Hepatocyte (in vitro differentiated cells): Measurements from ENCODE around the gene ULK2.

Experiments
- CTCF ChIP-seq: fragments of 200-600 bp; sonication (generic); IDR thresholded peaks from 2 replicates; pipeline ENCODE4 v1.5.1; 2016; ENCODE audit warnings: antibody characterized with exemption, mild to moderate bottlenecking; ENCODE audit not compliant: poor library complexity
- EZH2phosphoT487 ChIP-seq: fragments of 200-600 bp; sonication (generic); IDR thresholded peaks from one replicate; pipeline ENCODE4 v1.6.1; 2018; ENCODE audit warnings: antibody characterized with exemption, mild to moderate bottlenecking, low read depth, moderate library complexity; ENCODE audit not compliant: unreplicated experiment, severe bottlenecking

- TF ChIP-seq EZH2phosphoT487 (no peak), CTCF (no peak)
Observed at GRCh38 chr17:19747159-19747719, 120.5 kb downstream of the ULK2 start.
